Endodermal cell (in vitro differentiated cells): Measurements from ENCODE around the gene OR7G2. TPM values are rescaled to one million over a fixed set of nuclear protein-coding genes. Genes with fewer than 3 reads are reported as not detected.
"Not testable (repeated sequence)": the region's sequence is repeated elsewhere in the genome, so short reads cannot be mapped to it uniquely, and the experiment has no call there.

Source experiments
- DNase-seq: peaks from one replicate; pipeline ENCODE4 v3.0.0-alpha.2; 2017
- H3K27ac ChIP-seq: 2 replicates; pipeline ENCODE4 v1.5.1; 2013; ENCODE audit warnings: mild to moderate bottlenecking, low read depth, low read length, moderate library complexity
- H3K27me3 ChIP-seq: 2 replicates; pipeline ENCODE4 v1.6.1; 2013; ENCODE audit warnings: mild to moderate bottlenecking, low read length, moderate library complexity; ENCODE audit not compliant: insufficient read depth, control insufficient read depth, poor library complexity, severe bottlenecking
- H3K36me3 ChIP-seq: 2 replicates; pipeline ENCODE4 v1.7.0; 2013; ENCODE audit warnings: mild to moderate bottlenecking, low read length, moderate library complexity; ENCODE audit not compliant: control insufficient read depth, insufficient read depth
- H3K4me1 ChIP-seq: one replicate; pipeline ENCODE4 v1.7.0; 2013; ENCODE audit warnings: low read length; ENCODE audit not compliant: control insufficient read depth, insufficient read depth
- H3K4me3 ChIP-seq: 2 replicates; pipeline ENCODE4 v1.5.1; 2013; ENCODE audit warnings: mild to moderate bottlenecking, low read length, moderate library complexity
- H3K9ac ChIP-seq: 2 replicates; pipeline ENCODE4 v1.6.1; 2013; ENCODE audit warnings: mild to moderate bottlenecking, low read length, moderate library complexity; ENCODE audit not compliant: poor library complexity, severe bottlenecking; ENCODE audit errors: extremely low read depth
- H3K9me3 ChIP-seq: 2 replicates; pipeline ENCODE4 v1.6.1; 2013; ENCODE audit warnings: mild to moderate bottlenecking, low read length, moderate library complexity; ENCODE audit not compliant: control insufficient read depth
- H3K27ac Mint-ChIP-seq: 2 replicates; pipeline ENCODE4 v1.8.0; 2020; ENCODE audit warnings: mixed read lengths
- H3K27me3 Mint-ChIP-seq: 2 replicates; pipeline ENCODE4 v1.8.0; 2021; ENCODE audit warnings: mild to moderate bottlenecking, mixed read lengths; ENCODE audit not compliant: insufficient read depth
- H3K36me3 Mint-ChIP-seq: 2 replicates; pipeline ENCODE4 v1.8.0; 2020; ENCODE audit warnings: low read depth, mixed read lengths
- H3K4me1 Mint-ChIP-seq: 2 replicates; pipeline ENCODE4 v1.8.0; 2020; ENCODE audit warnings: mixed read lengths
- H3K4me3 Mint-ChIP-seq: 2 replicates; pipeline ENCODE4 v1.8.0; 2020; ENCODE audit warnings: mild to moderate bottlenecking, moderate library complexity, mixed read lengths
- H3K9me3 Mint-ChIP-seq: 2 replicates; pipeline ENCODE4 v1.8.0; 2020; ENCODE audit warnings: mild to moderate bottlenecking, mixed read lengths
- CTCF ChIP-seq: fragments of 200-600 bp; sonication (generic); conservative IDR thresholded peaks from 2 replicates; pipeline ENCODE4 v1.5.0; 2021; ENCODE audit warnings: antibody characterized with exemption, mild to moderate bottlenecking
- WGBS, 2 experiments: methylation state at CpG; one replicate each; pipeline versions ENCODE4 v1.1.5 to v1.1.7; 2013; ENCODE audit warnings: missing lambda C conversion rate in 2 of 2, mixed read lengths in 1 of 2; ENCODE audit not compliant: insufficient coverage in 1 of 2, insufficient read length in 1 of 2; 5-methylcytosine and 5-hydroxymethylcytosine counted together
- total RNA-seq, 2 donors: library from RNA; stranded (reverse); fragmentation: NEBNext Ultra II Directional in 1 of 2; extraction: Animal tissue kit (Norgen Biotek cat#: 25700) in 1 of 2; gene quantifications; 2 replicates in 1 of 2; 3 replicates in 1 of 2; pipeline ENCODE4 v1.2.1, GENCODE V29; 2021

The OR7G2 gene
- total RNA-seq, 2 donors from 2014 or later = not detected

- no peaks in the 10 kb centered on the region for H3K36me3 Mint-ChIP-seq
- peaks cover 19% of the 10 kb centered on the region for H3K9me3 Mint-ChIP-seq
- no peaks in the 10 kb centered on the region for H3K27me3 Mint-ChIP-seq
- H3K4me1 Mint-ChIP-seq = peaks cover 22% of the 10 kb centered on the region
- no peaks in the 10 kb centered on the region for H3K27me3 ChIP-seq
- DNase-seq = peak; percentile 90
- no peak for TF ChIP-seq CTCF
- WGBS, 2 experiments = 3% methylated on average over 4 of the region's 8 CpGs; no CpG with 5 or more reads in 1 of the 2 experiments
- H3K4me3 Mint-ChIP-seq = peak overlapping the region; percentile 35
- no peak overlapping the region for H3K27ac ChIP-seq
- no peak overlapping the region for H3K9ac ChIP-seq
- peak overlapping the region; percentile 87 for H3K27ac Mint-ChIP-seq
- no peaks in the 10 kb centered on the region for H3K4me1 ChIP-seq
- H3K9me3 ChIP-seq = no peaks in the 10 kb centered on the region
- peak overlapping the region; percentile 44 for H3K4me3 ChIP-seq
- no peaks in the 10 kb centered on the region for H3K36me3 ChIP-seq
Observed at GRCh38 chr19:9054765-9055164, 52.5 kb downstream of the OR7G2 start.

- H3K9ac ChIP-seq = no peak overlapping the region
- Mint-ChIP-seq H3K4me3 (no peak overlapping the region), H3K9me3 (peaks cover 19% of the 10 kb centered on the region), H3K4me1 (peaks cover 19% of the 10 kb centered on the region), H3K27ac (no peak overlapping the region), H3K27me3 (no peaks in the 10 kb centered on the region), H3K36me3 (no peaks in the 10 kb centered on the region)
- no peaks in the 10 kb centered on the region for H3K9me3 ChIP-seq
- no peak for TF ChIP-seq CTCF
- H3K4me1 ChIP-seq = no peaks in the 10 kb centered on the region
- H3K36me3 ChIP-seq = no peaks in the 10 kb centered on the region
- no peak for DNase-seq
- H3K27ac ChIP-seq = no peak overlapping the region
- 83 to 89% methylated on average over 4 to 8 of the region's 8 CpGs for WGBS, 2 experiments
- no peak overlapping the region for H3K4me3 ChIP-seq
- H3K27me3 ChIP-seq = no peaks in the 10 kb centered on the region
Observed at GRCh38 chr19:9054207-9054606, 53.1 kb downstream of the OR7G2 start.

GRCh38 chr19:9053674-9054073 lies 53.6 kb downstream of the OR7G2 start:
- H3K4me3 ChIP-seq = not testable (repeated sequence)

GRCh38 chr19:9052894-9053293 lies 54.4 kb downstream of the OR7G2 start:
- Histone ChIP-seq H3K4me3 (no peak overlapping the region), H3K4me1 (no peaks in the 10 kb centered on the region), H3K27me3 (no peaks in the 10 kb centered on the region), H3K36me3 (no peaks in the 10 kb centered on the region), H3K27ac (no peak overlapping the region), H3K9me3 (no peaks in the 10 kb centered on the region), H3K9ac (no peak overlapping the region)
- 91 to 100% methylated on average over 4 of the region's 4 CpGs for WGBS, 2 experiments
- no peaks in the 10 kb centered on the region for H3K27me3 Mint-ChIP-seq
- no peaks in the 10 kb centered on the region for H3K36me3 Mint-ChIP-seq
- H3K4me3 Mint-ChIP-seq = no peak overlapping the region
- no peak overlapping the region for H3K27ac Mint-ChIP-seq
- H3K4me1 Mint-ChIP-seq = peaks cover 15% of the 10 kb centered on the region
- peaks cover 19% of the 10 kb centered on the region for H3K9me3 Mint-ChIP-seq
- no peak for TF ChIP-seq CTCF
- DNase-seq = no peak

More at GRCh38 chr19:9053674-9054073, 53.6 kb downstream of the OR7G2 start:
- H3K27me3 Mint-ChIP-seq, H3K4me1 ChIP-seq, H3K27me3 ChIP-seq, H3K36me3 ChIP-seq, H3K27ac Mint-ChIP-seq, H3K27ac ChIP-seq, H3K4me3 Mint-ChIP-seq, H3K9ac ChIP-seq, H3K36me3 Mint-ChIP-seq, DNase-seq, H3K9me3 ChIP-seq: not testable (repeated sequence)
- WGBS, 2 experiments = 90 to 95% methylated on average over 4 to 6 of the region's 6 CpGs
- peaks cover 15% of the 10 kb centered on the region for H3K4me1 Mint-ChIP-seq
- H3K9me3 Mint-ChIP-seq = peaks cover 19% of the 10 kb centered on the region
